Naive thymus-derived CD4-positive, alpha-beta T cell (primary cell): ENCODE measurements around the gene CCDC54. TPM values are rescaled to one million over a fixed set of nuclear protein-coding genes. Genes with fewer than 3 reads are reported as not detected.
"Not testable (repeated sequence)": the region's sequence is repeated elsewhere in the genome, so short reads cannot be mapped to it uniquely, and the experiment has no call there.

ENCODE experiments used
- ATAC-seq: fragments of 150-1000 bp; cut with Tn5 transposase; 2 replicates; pipeline ENCODE4 v1.10.0; 2021; ENCODE audit warnings: mild to moderate bottlenecking, moderate library complexity
- CTCF ChIA-PET: fragments of 350-600 bp; sonication (Branson Sonifier 250); formaldehyde crosslinking; loops from one replicate; lab custom pipeline; 2021; ENCODE audit warnings: antibody characterized with exemption; lab: Charles Lee
- POLR2A ChIA-PET: fragments of 350-600 bp; sonication (Branson Sonifier 250); formaldehyde crosslinking; loops from one replicate; lab custom pipeline; 2021; ENCODE audit warnings: antibody characterized with exemption, inconsistent platforms; lab: Charles Lee
- DNase-seq, 9 donors: peaks; one replicate each; pipeline versions ENCODE4 v3.0.0 to v3.0.0-alpha.2; 2020 to 2022; ENCODE audit warnings: mixed read lengths in 1 of 9
- H3K27ac ChIP-seq: one replicate; pipeline ENCODE4 v1.7.0; 2013; ENCODE audit warnings: mild to moderate bottlenecking, low read depth, low read length, moderate library complexity
- H3K27me3 ChIP-seq, 2 donors: one replicate each; pipeline ENCODE4 v1.7.0; 2013; ENCODE audit warnings: low read length in 2 of 2, mild to moderate bottlenecking in 2 of 2, moderate library complexity in 2 of 2; ENCODE audit not compliant: control insufficient read depth in 2 of 2, insufficient read depth in 2 of 2
- H3K36me3 ChIP-seq, 3 experiments: 1 replicate in 2 of 3; 2 replicates in 1 of 3; pipeline ENCODE4 v1.7.0; 2013; ENCODE audit warnings: low read length in 3 of 3, mild to moderate bottlenecking in 3 of 3, moderate library complexity in 1 of 3; ENCODE audit not compliant: insufficient read depth in 3 of 3, control insufficient read depth in 2 of 3
- H3K4me1 ChIP-seq, 2 donors: one replicate each; pipeline ENCODE4 v1.7.0; 2013; ENCODE audit warnings: low read length in 2 of 2, mild to moderate bottlenecking in 2 of 2, moderate library complexity in 1 of 2; ENCODE audit not compliant: control insufficient read depth in 2 of 2, insufficient read depth in 2 of 2
- H3K4me3 ChIP-seq: 2 replicates; pipeline ENCODE4 v1.7.0; 2013; ENCODE audit warnings: mild to moderate bottlenecking, low read length
- H3K9me3 ChIP-seq, 3 experiments: 1 replicate in 2 of 3; 2 replicates in 1 of 3; pipeline ENCODE4 v1.7.0; 2013; ENCODE audit warnings: low read length in 3 of 3; ENCODE audit not compliant: control insufficient read depth in 2 of 3
- H3K27ac Mint-ChIP-seq, 9 donors: one replicate each; pipeline ENCODE4 v1.8.0; 2020 to 2022; ENCODE audit warnings: mixed read lengths in 9 of 9, mild to moderate bottlenecking in 8 of 9, moderate library complexity in 5 of 9, inconsistent platforms in 2 of 9
- H3K27me3 Mint-ChIP-seq, 5 donors: one replicate each; pipeline ENCODE4 v1.8.0; 2021 to 2022; ENCODE audit warnings: mixed read lengths in 5 of 5, mild to moderate bottlenecking in 1 of 5
- H3K36me3 Mint-ChIP-seq, 5 donors: one replicate each; pipeline ENCODE4 v1.8.0; 2020 to 2022; ENCODE audit warnings: mixed read lengths in 5 of 5, mild to moderate bottlenecking in 3 of 5, inconsistent platforms in 1 of 5
- H3K4me1 Mint-ChIP-seq, 7 donors: one replicate each; pipeline ENCODE4 v1.8.0; 2020 to 2022; ENCODE audit warnings: mixed read lengths in 7 of 7, mild to moderate bottlenecking in 3 of 7, inconsistent platforms in 1 of 7
- H3K4me3 Mint-ChIP-seq, 10 donors: one replicate each; pipeline ENCODE4 v1.8.0; 2020 to 2022; ENCODE audit warnings: mild to moderate bottlenecking in 10 of 10, mixed read lengths in 10 of 10, moderate library complexity in 6 of 10, inconsistent platforms in 2 of 10
- H3K9me3 Mint-ChIP-seq, 11 donors: one replicate each; pipeline ENCODE4 v1.8.0; 2020 to 2022; ENCODE audit warnings: mixed read lengths in 11 of 11, mild to moderate bottlenecking in 4 of 11, inconsistent platforms in 1 of 11, moderate library complexity in 1 of 11
- intact Hi-C, 2 donors: fragments of 100-400 bp; cut with micrococcal nuclease; formaldehyde crosslinking; loops; one replicate each; pipeline ENCODE4 v1.15.1; 2023
- polyA plus RNA-seq, 2 donors: library from polyadenylated mRNA; unstranded; fragments of 300-500 nt; fragmentation: Illumina TruSeq; gene quantifications; one replicate each; pipeline ENCODE4 v1.2.3, GENCODE V29; 2021
- total RNA-seq, 6 experiments: library from RNA in 5 of 6; stranded (reverse) in 5 of 6; gene quantifications; 1 replicate in 5 of 6; 2 replicates in 1 of 6; pipeline ENCODE4 v1.2.3 and lab custom pipeline; 2021 to 2026

The CCDC54 gene
- not detected for total RNA-seq
- polyA plus RNA-seq, result not detected
- total RNA-seq (lab: John Stamatoyannopoulos, UW), result not detected

DNA sequence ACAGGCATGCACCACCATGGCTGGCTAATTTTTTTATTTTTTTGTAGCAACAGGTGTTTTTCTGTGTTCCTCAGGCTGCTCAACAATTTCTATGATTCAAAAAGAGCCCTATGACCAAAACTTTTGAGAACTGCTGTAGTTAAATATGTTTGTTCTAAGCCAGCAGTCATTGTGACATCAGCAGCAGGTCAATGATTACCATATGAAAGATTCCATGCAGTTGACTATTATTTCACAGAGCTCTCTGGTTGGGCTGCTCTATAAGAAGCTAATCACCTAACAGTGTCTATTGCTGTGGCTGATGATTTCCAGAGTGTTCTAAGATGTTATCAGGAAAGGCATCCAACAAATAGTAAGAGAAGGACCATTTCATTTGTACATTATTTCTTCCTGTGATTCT is at the start of gene CCDC54:
Gene CCDC54, plus strand, starts transcription at position 289 of the 400 bp plus-strand sequence. CDS start 149 bp downstream, outside the sequence.
- no peaks in the 10 kb centered on the region for H3K9me3 Mint-ChIP-seq
- Histone ChIP-seq H3K4me3 (no peak within 1 kb of the TSS), H3K4me1 (no peaks in the 10 kb centered on the region), H3K27ac (no peak within 1 kb of the TSS), H3K36me3 (no peaks in the 10 kb centered on the region), H3K9me3 (no peaks in the 10 kb centered on the region), H3K27me3 (no peaks in the 10 kb centered on the region)
- H3K4me3 Mint-ChIP-seq, result no peak within 1 kb of the TSS
- DNase-seq, result no peak
- intact Hi-C loops, result no loop called here
- H3K4me1 Mint-ChIP-seq, result no peaks in the 10 kb centered on the region
- CTCF ChIA-PET, result no interaction called here
- ATAC-seq, result no peak
- H3K27ac Mint-ChIP-seq, result no peak within 1 kb of the TSS
- no peaks in the 10 kb centered on the region for H3K36me3 Mint-ChIP-seq
- POLR2A ChIA-PET, result no interaction called here
- H3K27me3 Mint-ChIP-seq, result peaks cover 8 to 27% (median 18%) of the 10 kb centered on the region in 5 donors

DNA sequence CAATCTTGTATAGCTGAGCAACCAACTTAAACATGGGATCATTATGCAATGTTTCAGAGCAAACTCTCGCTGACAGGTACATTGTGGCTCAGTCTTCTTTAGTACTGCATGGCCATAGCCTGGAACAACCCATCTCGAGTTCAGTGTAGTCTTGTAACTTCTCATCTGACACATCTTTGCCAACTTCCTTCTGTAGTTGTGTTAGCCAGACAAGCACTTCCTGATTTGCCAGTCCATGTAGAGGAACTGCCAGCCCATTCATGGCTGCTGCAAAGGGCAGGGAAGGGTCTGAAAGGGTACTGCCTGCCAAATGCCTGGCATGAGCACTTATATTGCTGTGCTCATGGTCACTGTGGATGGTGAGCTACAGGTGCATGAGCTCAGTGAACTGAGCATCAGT is 49.2 kb upstream of the CCDC54 start:
- CTCF ChIA-PET, result no interaction called here
- POLR2A ChIA-PET, result no interaction called here
- Mint-ChIP-seq H3K4me1 (no peaks in the 10 kb centered on the region), H3K9me3 (peaks cover 0 to 1% (median 0%) of the 10 kb centered on the region in 11 donors), H3K27ac (no peak overlapping the region), H3K36me3 (no peaks in the 10 kb centered on the region), H3K27me3 (peaks cover 0 to 12% (median 0%) of the 10 kb centered on the region in 5 donors), H3K4me3 (no peak overlapping the region)
- no peaks in the 10 kb centered on the region for H3K27me3 ChIP-seq
- no peak for DNase-seq
- no peak overlapping the region for H3K27ac ChIP-seq
- ATAC-seq, result no peak
- H3K4me3 ChIP-seq, result no peak overlapping the region
- H3K9me3 ChIP-seq, result no peaks in the 10 kb centered on the region
- no peaks in the 10 kb centered on the region for H3K4me1 ChIP-seq
- intact Hi-C loops, result no loop called here
- H3K36me3 ChIP-seq, result no peaks in the 10 kb centered on the region

GRCh38 chr3:107329088-107329487 is 48.2 kb upstream of the CCDC54 start:
- Histone ChIP-seq H3K4me1 (no peaks in the 10 kb centered on the region), H3K9me3 (no peaks in the 10 kb centered on the region), H3K36me3 (no peaks in the 10 kb centered on the region), H3K4me3 (no peak overlapping the region), H3K27me3 (no peaks in the 10 kb centered on the region), H3K27ac (no peak overlapping the region)
- no peaks in the 10 kb centered on the region for H3K4me1 Mint-ChIP-seq
- H3K4me3 Mint-ChIP-seq, result no peak overlapping the region
- H3K9me3 Mint-ChIP-seq, result peaks cover 0 to 1% (median 0%) of the 10 kb centered on the region in 11 donors
- no peaks in the 10 kb centered on the region for H3K36me3 Mint-ChIP-seq
- H3K27me3 Mint-ChIP-seq, result peaks cover 0 to 12% (median 0%) of the 10 kb centered on the region in 5 donors
- ChIA-PET CTCF (no interaction called here), POLR2A (no interaction called here)
- no peak for DNase-seq
- intact Hi-C loops, result no loop called here
- H3K27ac Mint-ChIP-seq, result no peak overlapping the region
- no peak for ATAC-seq

- H3K4me3 Mint-ChIP-seq, H3K27ac ChIP-seq, H3K27me3 ChIP-seq, H3K4me1 Mint-ChIP-seq, DNase-seq, H3K9me3 Mint-ChIP-seq, POLR2A ChIA-PET, H3K27me3 Mint-ChIP-seq, H3K9me3 ChIP-seq, H3K27ac Mint-ChIP-seq, H3K36me3 Mint-ChIP-seq, H3K36me3 ChIP-seq, H3K4me1 ChIP-seq, intact Hi-C loops, ATAC-seq, CTCF ChIA-PET, H3K4me3 ChIP-seq: not testable (repeated sequence)
Measured at GRCh38 chr3:107339690-107340089, 37.5 kb upstream of the CCDC54 start.

GRCh38 chr3:107344722-107345121 is 32.5 kb upstream of the CCDC54 start:
- Mint-ChIP-seq H3K36me3 (no peaks in the 10 kb centered on the region), H3K4me3 (no peak overlapping the region), H3K27me3 (peaks cover 0 to 7% (median 0%) of the 10 kb centered on the region in 5 donors), H3K4me1 (peaks cover 0 to 9% (median 0%) of the 10 kb centered on the region in 7 donors), H3K27ac (no peak overlapping the region), H3K9me3 (peaks cover 0 to 2% (median 0%) of the 10 kb centered on the region in 11 donors)
- no peak for DNase-seq
- ATAC-seq, result no peak
- H3K27ac ChIP-seq, result no peak overlapping the region
- no peaks in the 10 kb centered on the region for H3K4me1 ChIP-seq
- ChIA-PET CTCF (no interaction called here), POLR2A (no interaction called here)
- no peaks in the 10 kb centered on the region for H3K9me3 ChIP-seq
- H3K27me3 ChIP-seq, result no peaks in the 10 kb centered on the region
- no peak overlapping the region for H3K4me3 ChIP-seq
- intact Hi-C loops, result no loop called here
- no peaks in the 10 kb centered on the region for H3K36me3 ChIP-seq

GRCh38 chr3:107345822-107346405 is 31.3 kb upstream of the CCDC54 start:
- no peaks in the 10 kb centered on the region for H3K36me3 Mint-ChIP-seq
- no peak for ATAC-seq

GRCh38 chr3:107346564-107346963 is 30.7 kb upstream of the CCDC54 start:
- DNase-seq, result no peak
- H3K4me3 ChIP-seq, result no peak overlapping the region
- H3K9me3 ChIP-seq, result no peaks in the 10 kb centered on the region
- Mint-ChIP-seq H3K27ac (no peak overlapping the region), H3K36me3 (no peaks in the 10 kb centered on the region), H3K4me3 (no peak overlapping the region), H3K27me3 (peaks cover 0 to 6% (median 0%) of the 10 kb centered on the region in 5 donors), H3K4me1 (peaks cover 0 to 9% (median 0%) of the 10 kb centered on the region in 7 donors), H3K9me3 (peaks cover 0 to 4% (median 0%) of the 10 kb centered on the region in 11 donors)
- no peak overlapping the region for H3K27ac ChIP-seq
- POLR2A ChIA-PET, result no interaction called here
- no peaks in the 10 kb centered on the region for H3K4me1 ChIP-seq
- peak; percentile 42 for ATAC-seq
- no peaks in the 10 kb centered on the region for H3K36me3 ChIP-seq
- no peaks in the 10 kb centered on the region for H3K27me3 ChIP-seq
- CTCF ChIA-PET, result no interaction called here
- intact Hi-C loops, result no loop called here

More at GRCh38 chr3:107345822-107346405, 31.3 kb upstream of the CCDC54 start:
- Mint-ChIP-seq H3K9me3 (peaks cover 0 to 2% (median 0%) of the 10 kb centered on the region in 11 donors), H3K27ac (no peak overlapping the region), H3K27me3 (peaks cover 0 to 6% (median 0%) of the 10 kb centered on the region in 5 donors), H3K4me3 (no peak overlapping the region), H3K4me1 (peaks cover 0 to 9% (median 0%) of the 10 kb centered on the region in 7 donors)
- Histone ChIP-seq H3K27ac (no peak overlapping the region), H3K4me3 (no peak overlapping the region), H3K9me3 (no peaks in the 10 kb centered on the region), H3K27me3 (no peaks in the 10 kb centered on the region), H3K4me1 (no peaks in the 10 kb centered on the region), H3K36me3 (no peaks in the 10 kb centered on the region)
- intact Hi-C loops, result no loop called here
- POLR2A ChIA-PET, result no interaction called here
- no peak for DNase-seq
- CTCF ChIA-PET, result no interaction called here
